H1 (cell line): ENCODE measurements around the gene RPP25. TPM values are rescaled to one million over a fixed set of nuclear protein-coding genes. Genes with fewer than 3 reads are reported as not detected.
"Not testable (repeated sequence)": the region's sequence is repeated elsewhere in the genome, so short reads cannot be mapped to it uniquely, and the experiment has no call there.

Experiments used
- CTCF ChIA-PET: fragments of 300-600 bp; sonication (Branson Sonifier 250); formaldehyde crosslinking; loops from one replicate; lab custom pipeline; 2021; ENCODE audit not compliant: partially characterized antibody; lab: Charles Lee
- POLR2A ChIA-PET: fragments of 300-600 bp; sonication (Branson Sonifier 250); formaldehyde crosslinking; loops from one replicate; lab custom pipeline; 2021; ENCODE audit warnings: inconsistent platforms; ENCODE audit not compliant: partially characterized antibody; lab: Charles Lee
- DNase-seq, 2 experiments: peaks; one replicate each; pipeline versions ENCODE4 v3.0.0 to v3.0.0-alpha.2; 2010 to 2022; ENCODE audit warnings: low spot score in 2 of 2, low read depth in 1 of 2, mixed read lengths in 1 of 2
- FAIRE-seq: peaks from 2 replicates; lab custom pipeline; 2011; peaks lifted over from hg19 to GRCh38; lab: Jason Lieb, UNC
- H2AFZ ChIP-seq: 2 replicates; pipeline ENCODE4 v1.8.1; 2012; ENCODE audit warnings: low read length, inconsistent platforms
- H2AK5ac ChIP-seq: 2 replicates; pipeline ENCODE4 v1.6.1; 2013; ENCODE audit warnings: low read depth, low read length
- H2BK120ac ChIP-seq: replicated peaks from 2 replicates; pipeline ENCODE3; 2013; ENCODE audit warnings: low read depth, low read length, inconsistent platforms
- H2BK12ac ChIP-seq: 2 replicates; pipeline ENCODE4 v1.6.1; 2013; ENCODE audit warnings: low read depth, low read length
- H2BK15ac ChIP-seq: 2 replicates; pipeline ENCODE4 v1.6.1; 2013; ENCODE audit warnings: low read length
- H2BK20ac ChIP-seq: 2 replicates; pipeline ENCODE4 v1.6.1; 2013; ENCODE audit warnings: low read length
- H2BK5ac ChIP-seq: 2 replicates; pipeline ENCODE4 v1.6.1; 2013; ENCODE audit warnings: low read depth, low read length
- H3K14ac ChIP-seq: 2 replicates; pipeline ENCODE4 v1.6.1; 2013; ENCODE audit warnings: inconsistent platforms; ENCODE audit not compliant: insufficient read length
- H3K18ac ChIP-seq: 2 replicates; pipeline ENCODE4 v1.6.1; 2013; ENCODE audit warnings: low read length; ENCODE audit errors: extremely low read depth
- H3K23ac ChIP-seq: 2 replicates; pipeline ENCODE4 v1.6.1; 2013; ENCODE audit warnings: inconsistent platforms; ENCODE audit not compliant: insufficient read length
- H3K23me2 ChIP-seq: 2 replicates; pipeline ENCODE4 v1.6.1; 2013; ENCODE audit warnings: low read depth, low read length
- H3K27ac ChIP-seq: 2 replicates; pipeline ENCODE4 v1.6.1; 2011; ENCODE audit warnings: low read depth, low read length, inconsistent platforms
- H3K27me3 ChIP-seq, 4 experiments: replicated peaks in 1 of 4; 1 replicate in 1 of 4; 2 replicates in 3 of 4; pipeline versions ENCODE4 v1.6.1 to v1.8.1; 2011 to 2013; ENCODE audit warnings: low read length in 3 of 4, mild to moderate bottlenecking in 3 of 4, inconsistent platforms in 2 of 4, mixed read lengths in 2 of 4, moderate library complexity in 1 of 4; ENCODE audit not compliant: control insufficient read depth in 3 of 4, insufficient read depth in 3 of 4; ENCODE audit errors: extremely low read depth in 1 of 4
- H3K36me3 ChIP-seq, 4 experiments: 2 replicates each; pipeline versions ENCODE4 v1.6.1 to v1.8.1; 2011 to 2013; ENCODE audit warnings: mild to moderate bottlenecking in 4 of 4, low read length in 3 of 4, moderate library complexity in 2 of 4, control low read depth in 1 of 4, inconsistent platforms in 1 of 4; ENCODE audit not compliant: insufficient read depth in 4 of 4, control insufficient read depth in 2 of 4
- H3K4ac ChIP-seq: replicated peaks from 2 replicates; pipeline ENCODE3; 2013; ENCODE audit warnings: low read length, low read depth, mixed read lengths, inconsistent platforms; ENCODE audit not compliant: insufficient read length
- H3K4me1 ChIP-seq, 4 experiments: replicated peaks in 1 of 4; 1 replicate in 1 of 4; 2 replicates in 3 of 4; pipeline versions ENCODE4 v1.6.1 to v1.8.1; 2011 to 2013; ENCODE audit warnings: low read length in 3 of 4, inconsistent platforms in 2 of 4, mixed read lengths in 1 of 4; ENCODE audit not compliant: insufficient read depth in 4 of 4, control insufficient read depth in 3 of 4
- H3K4me2 ChIP-seq, 2 experiments: 2 replicates each; pipeline versions ENCODE4 v1.6.1 to v1.8.1; 2011 to 2013; ENCODE audit warnings: low read depth in 2 of 2, low read length in 2 of 2, control low read depth in 1 of 2, inconsistent platforms in 1 of 2, mild to moderate bottlenecking in 1 of 2; ENCODE audit not compliant: insufficient read depth in 1 of 2
- H3K4me3 ChIP-seq, 4 experiments: fragments of 200-600, 300-600 bp in 1 of 4; sonication (generic), shearing (Covaris generic), sonication (Bioruptor Twin) in 1 of 4; 2 replicates each; pipeline versions ENCODE4 v1.5.1 to v1.8.1; 2011 to 2016; ENCODE audit warnings: low read length in 4 of 4, low read depth in 3 of 4, control low read depth in 2 of 4, inconsistent platforms in 2 of 4, mild to moderate bottlenecking in 2 of 4, mixed read lengths in 1 of 4, moderate library complexity in 1 of 4; ENCODE audit not compliant: insufficient read depth in 2 of 4; ENCODE audit errors: extremely low read depth in 1 of 4
- H3K56ac ChIP-seq: replicated peaks from 2 replicates; pipeline ENCODE3; 2013; ENCODE audit warnings: low read depth, mild to moderate bottlenecking, mixed read lengths, low read length, inconsistent platforms; ENCODE audit not compliant: insufficient read length
- H3K79me1 ChIP-seq: 2 replicates; pipeline ENCODE4 v1.6.1; 2013; ENCODE audit warnings: low read depth, low read length, control low read depth
- H3K79me2 ChIP-seq, 2 experiments: 2 replicates each; pipeline versions ENCODE4 v1.6.1 to v1.8.1; 2012 to 2013; ENCODE audit warnings: low read length in 2 of 2, mild to moderate bottlenecking in 2 of 2, inconsistent platforms in 1 of 2; ENCODE audit not compliant: insufficient read depth in 2 of 2, control insufficient read depth in 1 of 2
- H3K9ac ChIP-seq, 4 experiments: replicated peaks in 1 of 4; 1 replicate in 1 of 4; 2 replicates in 3 of 4; pipeline versions ENCODE4 v1.6.1 to v1.8.1; 2011 to 2013; ENCODE audit warnings: low read depth in 3 of 4, low read length in 3 of 4, control low read depth in 2 of 4, mild to moderate bottlenecking in 2 of 4, moderate library complexity in 2 of 4, inconsistent platforms in 1 of 4; ENCODE audit errors: extremely low read depth in 1 of 4
- H3K9me3 ChIP-seq, 2 experiments: 2 replicates each; pipeline versions ENCODE4 v1.6.1 to v1.8.1; 2012 to 2013; ENCODE audit warnings: mild to moderate bottlenecking in 2 of 2, moderate library complexity in 2 of 2, control low read depth in 1 of 2, inconsistent platforms in 1 of 2, low read depth in 1 of 2, low read length in 1 of 2, mixed read lengths in 1 of 2; ENCODE audit not compliant: insufficient read depth in 2 of 2
- H4K20me1 ChIP-seq, 2 experiments: replicated peaks in 1 of 2; 2 replicates each; pipeline versions ENCODE3 to v1.8.1; 2011 to 2013; ENCODE audit warnings: inconsistent platforms in 2 of 2, low read length in 2 of 2, mild to moderate bottlenecking in 1 of 2; ENCODE audit not compliant: insufficient read depth in 2 of 2, control insufficient read depth in 1 of 2
- H4K5ac ChIP-seq: 2 replicates; pipeline ENCODE4 v1.6.1; 2013; ENCODE audit warnings: low read length, low read depth, mixed read lengths, inconsistent platforms; ENCODE audit not compliant: insufficient read length
- H4K8ac ChIP-seq: 2 replicates; pipeline ENCODE4 v1.8.0; 2013; ENCODE audit warnings: mild to moderate bottlenecking, moderate library complexity, low read length, inconsistent platforms; ENCODE audit not compliant: insufficient read depth; ENCODE audit errors: extremely low read depth
- H4K91ac ChIP-seq: replicated peaks from 2 replicates; pipeline ENCODE3; 2013; ENCODE audit warnings: low read length, mixed read lengths, inconsistent platforms; ENCODE audit not compliant: insufficient read length
- ASH2L ChIP-seq: fragments of 200-600, 300-600 bp; sonication (generic); IDR thresholded peaks from one replicate; pipeline ENCODE4 v1.7.1; 2017; ENCODE audit warnings: low read length
- WGBS, 2 experiments: shearing (Covaris generic) in 1 of 2; methylation state at CpG; one replicate each; pipeline versions ENCODE4 v1.1.6 to v1.1.7; 2013 to 2015; ENCODE audit warnings: low lambda C conversion rate in 2 of 2, mixed read lengths in 2 of 2, inconsistent platforms in 1 of 2, low coverage in 1 of 2, missing lambda C conversion rate in 1 of 2; ENCODE audit not compliant: insufficient replicate concordance in 2 of 2, insufficient coverage in 1 of 2, insufficient read length in 1 of 2; ENCODE audit errors: extremely low coverage in 1 of 2, missing lambda C conversion rate in 1 of 2; 5-methylcytosine and 5-hydroxymethylcytosine counted together
- polyA plus RNA-seq, 7 experiments: library from polyadenylated mRNA; depleted of rRNA in 3 of 7; stranded (reverse) in 5 of 7; unstranded in 2 of 7; fragments of >200 nt in 5 of 7; fragments of 200-250 nt in 2 of 7; gene quantifications; 1 replicate in 5 of 7; 2 replicates in 1 of 7; 4 replicates in 1 of 7; pipeline versions ENCODE4 v1.2.1 to v1.2.3, GENCODE V29; 2011 to 2013; ENCODE audit warnings: missing spikeins in 2 of 7, mixed read lengths in 2 of 7
- total RNA-seq: library from RNA; stranded (reverse); fragmentation: NEBNext Ultra II Directional; extraction: Animal tissue kit (Norgen Biotek cat#: 25700); gene quantifications from 2 replicates; pipeline ENCODE4 v1.2.1, GENCODE V29; 2021

The RPP25 gene
- total and polyA plus RNA-seq, 2 of the 8 experiments (the other 6 are each of a cell fraction or from before 2014, with no cell fraction given) = 17.4 to 19.8 TPM

GRCh38 chr15:74917676-74918075, 38.9 kb downstream of the RPP25 start (continued):
- no peak for TF ChIP-seq ASH2L

DNA sequence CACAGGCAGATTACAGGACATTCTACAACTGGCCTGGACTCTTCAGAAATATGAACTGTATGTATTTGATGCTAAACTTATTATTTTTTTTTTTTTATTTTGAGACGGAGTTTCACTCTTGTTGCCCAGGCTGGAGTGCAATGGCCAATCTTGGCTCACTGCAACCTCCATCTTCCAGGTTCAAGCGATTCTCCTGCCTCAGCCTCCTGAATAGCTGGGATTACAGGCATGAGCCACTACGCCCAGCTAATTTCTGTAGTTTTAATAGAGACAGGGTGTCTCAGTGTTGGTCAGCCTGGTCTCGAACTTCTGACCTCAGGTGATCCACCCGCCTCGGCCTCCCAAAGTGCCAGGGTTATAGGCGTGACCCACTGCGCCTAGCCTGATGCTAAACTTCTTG, 42.8 kb downstream of the RPP25 start:
- H3K27ac ChIP-seq, H3K14ac ChIP-seq, DNase-seq, H2AK5ac ChIP-seq, H3K23ac ChIP-seq, H2BK120ac ChIP-seq, H3K4me3 ChIP-seq, H3K4ac ChIP-seq, H4K20me1 ChIP-seq, H4K91ac ChIP-seq, H3K23me2 ChIP-seq, H4K8ac ChIP-seq, H2BK15ac ChIP-seq, FAIRE-seq, H3K4me1 ChIP-seq, H3K9ac ChIP-seq, H2BK12ac ChIP-seq, H3K27me3 ChIP-seq, H3K4me2 ChIP-seq, H3K9me3 ChIP-seq, H3K18ac ChIP-seq, H2AFZ ChIP-seq, H3K79me2 ChIP-seq, H3K56ac ChIP-seq, H3K79me1 ChIP-seq, H2BK5ac ChIP-seq, H4K5ac ChIP-seq, H2BK20ac ChIP-seq: not testable (repeated sequence)
- WGBS, 2 experiments = 94% methylated on average over 8 of the region's 8 CpGs; no CpG with 5 or more reads in 1 of the 2 experiments
- POLR2A ChIA-PET = interaction anchor here (0.7 to 10.9 kb wide), 4 partner anchors 8 to 60 kb away, joined by 3 to 84 read pairs (median 5); partner anchors contain the start of gene COX5A
- peaks cover 8 to 47% (median 26%) of the 10 kb centered on the region in 4 experiments for H3K36me3 ChIP-seq
- CTCF ChIA-PET = interaction anchor here (0.6 to 1.3 kb wide), 4 partner anchors 12 to 114 kb away, joined by 3 to 6 read pairs (median 3); no protein-coding TSS in a partner anchor
